ENCODE data around the gene SFXN4.
"Not testable (repeated sequence)": the region's sequence is repeated elsewhere in the genome, so short reads cannot be mapped to it uniquely, and the experiment has no call there.

The SFXN4 gene

DNA sequence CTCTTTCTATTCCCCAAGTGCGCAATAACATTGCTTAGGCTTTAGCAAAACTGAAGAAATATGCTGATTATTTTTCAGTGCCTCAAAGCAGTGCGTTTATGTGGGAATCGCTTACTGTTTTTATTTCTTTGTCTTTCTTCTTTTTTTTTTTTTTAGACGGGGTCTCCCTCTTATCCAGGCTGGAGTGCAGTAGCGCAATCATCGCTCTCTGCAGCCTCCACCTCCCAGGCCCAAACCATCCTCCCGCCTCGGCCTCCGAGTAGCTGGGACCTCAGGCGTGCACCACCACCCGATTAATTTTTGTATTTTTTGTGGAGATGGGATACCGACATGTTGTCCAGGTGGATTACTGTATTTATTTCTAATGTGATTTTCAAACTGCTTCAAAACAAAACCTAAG, 60.4 kb downstream of the SFXN4 start:
- no peak for DNase-seq

DNA sequence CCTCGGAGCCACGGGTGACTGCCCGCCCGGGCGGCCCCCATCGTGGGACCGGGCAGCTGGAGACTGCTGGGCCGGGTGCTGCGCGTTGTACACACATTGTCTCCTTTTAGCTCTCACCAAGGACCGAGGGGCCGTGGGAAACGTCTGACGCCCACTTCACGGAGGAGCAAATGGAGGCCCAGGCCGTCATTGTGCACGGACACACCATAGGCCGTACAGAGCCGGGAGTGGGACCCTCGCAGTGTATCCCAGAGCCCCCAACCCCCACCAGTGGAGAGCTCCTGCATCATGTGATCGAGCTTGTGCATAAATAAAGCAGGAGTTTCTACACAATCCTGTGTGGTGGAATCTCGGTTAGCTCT, 60.9 kb downstream of the SFXN4 start:
- peak; percentile 51 for DNase-seq

DNA sequence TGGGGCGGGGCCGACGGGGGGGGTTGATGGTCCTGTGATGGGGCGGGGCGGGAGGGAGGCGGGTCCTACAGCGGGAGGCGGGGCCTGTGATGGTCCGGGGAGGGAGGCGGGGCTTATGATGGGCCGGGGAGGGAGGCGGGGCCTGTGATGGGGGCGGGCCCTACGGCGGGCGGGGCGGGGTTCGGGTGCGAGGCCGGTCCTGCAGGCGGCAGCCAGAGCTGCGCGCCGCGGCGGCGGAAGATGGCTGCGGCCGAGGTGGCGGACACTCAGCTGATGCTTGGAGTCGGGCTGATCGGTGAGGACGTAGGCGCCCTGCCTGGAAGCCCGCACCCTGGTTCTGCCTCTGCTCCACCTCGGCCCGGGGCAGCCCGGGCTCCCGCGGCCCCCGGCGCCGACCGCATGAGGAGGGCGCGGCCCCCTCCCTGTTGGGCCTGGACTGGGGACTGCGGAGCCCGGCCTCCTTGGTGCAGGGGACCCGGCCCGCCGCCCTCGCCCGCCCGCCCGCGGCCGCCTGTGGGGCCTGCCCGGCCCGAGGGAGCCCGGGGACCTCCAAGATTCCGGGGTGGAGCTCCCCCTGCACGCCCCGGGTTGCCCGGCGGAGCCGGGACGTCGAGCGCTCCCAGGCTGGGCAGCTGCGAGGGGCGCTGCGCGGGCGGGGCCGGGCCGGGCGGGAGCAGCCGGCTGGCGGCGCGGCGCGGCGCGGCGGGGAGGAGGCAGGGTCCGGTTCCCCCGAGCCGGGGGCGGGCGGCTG, 61.4 kb downstream of the SFXN4 start, which contains the start of gene DENND10:
Gene DENND10, plus strand, starts transcription at position 211 of the 751 bp plus-strand sequence. Its CDS starts 30 bp downstream, at position 241.
- DNase-seq: peak; percentile 90

DNA sequence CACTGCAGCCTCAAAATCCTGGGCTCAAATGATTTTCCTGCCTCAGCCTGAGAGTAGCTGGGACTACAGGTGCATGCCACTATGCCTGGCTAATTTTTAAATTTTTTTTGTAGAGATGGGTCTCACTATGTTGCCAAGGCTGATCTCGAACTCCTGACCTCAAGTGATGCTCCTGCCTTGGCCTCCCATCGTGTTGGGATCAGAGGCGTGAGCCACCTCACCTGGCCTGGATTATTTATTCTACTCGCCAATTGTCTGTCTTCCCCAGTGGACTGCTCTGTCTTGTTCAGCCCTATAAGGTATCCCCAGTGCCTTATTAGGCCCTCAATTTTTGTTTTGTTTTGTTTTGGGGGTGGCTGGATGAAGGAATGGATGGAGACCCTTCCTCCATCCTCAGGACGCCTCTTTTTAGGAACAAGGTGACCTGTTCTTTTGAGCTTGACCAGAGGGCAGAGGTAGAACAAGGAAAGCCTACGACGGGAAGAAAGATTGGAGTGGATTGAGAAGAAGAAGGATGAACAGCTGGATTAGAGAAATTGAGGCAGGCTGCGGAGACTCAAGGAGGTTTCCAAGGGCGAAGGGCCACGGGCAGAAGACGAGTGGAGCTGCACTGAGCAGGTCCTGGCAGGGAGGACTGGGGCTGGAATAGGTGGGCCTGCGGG, 62.1 kb downstream of the SFXN4 start:
- DNase-seq: no peak

DNA sequence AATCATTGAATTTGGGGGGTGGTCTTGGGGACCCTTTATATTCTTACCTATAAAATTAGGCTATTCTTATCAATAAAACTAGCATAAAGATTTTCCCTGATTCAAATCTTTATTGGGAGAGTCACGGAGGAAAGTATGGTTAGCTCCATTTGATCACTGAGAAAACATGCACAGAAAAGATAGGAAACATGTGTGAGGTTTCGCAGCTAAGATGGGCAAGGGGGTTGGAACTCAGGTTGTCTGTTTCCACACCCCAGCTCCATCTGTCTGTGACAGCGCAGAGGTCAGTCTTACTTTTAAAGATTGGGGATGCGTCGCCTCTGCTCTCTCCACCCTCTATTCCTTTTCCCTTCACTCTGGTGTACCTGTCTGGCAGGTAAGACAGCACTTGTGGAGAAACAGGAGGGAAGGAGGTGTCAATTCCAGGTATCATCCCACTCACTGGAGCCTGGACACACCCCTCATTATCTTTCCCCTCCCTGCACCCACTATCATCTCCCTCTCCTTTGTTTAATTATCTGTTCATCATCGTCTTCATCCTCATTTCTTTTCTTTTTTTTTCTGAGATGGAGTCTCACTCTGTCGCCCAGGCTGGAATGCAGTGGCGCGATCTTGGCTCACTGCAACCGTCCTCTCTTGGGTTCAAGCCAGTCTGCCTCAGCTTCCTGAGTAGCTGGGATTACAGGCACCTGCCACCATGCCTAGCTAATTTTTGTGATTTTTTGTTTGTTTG, 64.0 kb downstream of the SFXN4 start:
- peak; percentile 57 for DNase-seq

DNA sequence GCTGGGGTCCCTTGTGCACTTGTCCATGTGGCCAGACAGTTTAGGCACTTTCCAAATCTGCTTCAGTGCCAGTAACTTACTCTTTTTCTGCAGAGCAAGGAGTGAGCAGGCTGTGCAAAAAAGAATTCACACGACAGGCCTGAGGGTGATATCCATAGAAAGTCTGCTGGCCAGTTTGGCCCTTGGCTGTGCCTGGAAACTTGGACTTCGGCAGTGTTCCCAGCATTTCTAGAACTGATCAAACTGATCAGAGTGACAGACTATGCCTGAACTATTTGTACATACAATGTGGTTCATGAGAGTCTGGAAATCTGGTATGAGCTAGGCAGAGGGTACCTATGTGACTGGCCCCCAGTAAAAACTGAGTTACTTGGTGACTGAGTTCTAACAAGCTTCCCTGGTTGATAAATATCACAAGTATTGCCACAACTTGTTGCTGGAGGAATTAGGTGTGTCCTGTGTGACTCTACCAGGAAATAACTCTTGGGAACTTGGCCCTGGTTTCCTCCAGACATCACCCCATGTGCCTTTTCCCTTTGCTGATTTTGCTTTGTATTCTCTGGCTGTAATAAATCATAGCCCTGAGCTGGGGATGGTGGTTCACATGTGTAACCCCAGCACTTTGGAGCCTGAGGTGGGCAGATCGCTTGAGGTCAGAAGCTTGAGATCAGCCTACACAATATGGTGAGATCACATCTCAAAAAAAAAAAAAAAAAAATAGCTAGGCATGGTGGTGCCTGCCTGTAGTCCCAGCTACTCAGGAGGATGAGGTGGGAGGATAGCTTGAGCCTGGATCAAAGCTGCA, 64.9 kb downstream of the SFXN4 start:
- DNase-seq: peak; percentile 56

DNA sequence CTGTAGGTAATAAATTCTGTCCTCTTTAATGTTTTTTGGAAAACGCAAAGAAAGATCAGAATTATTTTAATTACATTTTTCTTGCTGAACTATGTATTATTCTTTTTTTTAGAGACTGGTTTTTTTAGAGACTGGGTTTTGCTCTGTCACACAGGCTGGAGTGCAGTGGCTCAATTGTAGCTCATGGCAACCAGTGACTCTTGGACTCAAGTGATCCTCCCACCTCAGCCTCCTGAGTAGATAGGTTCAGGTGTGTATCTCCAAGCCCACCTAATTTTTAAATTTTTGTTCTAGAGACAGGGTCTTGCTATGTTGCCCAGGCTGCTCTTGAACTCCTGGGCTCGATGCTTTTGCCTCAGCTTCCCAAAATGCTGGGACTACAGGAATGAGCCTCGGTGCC, 66.9 kb downstream of the SFXN4 start:
- no peak for DNase-seq

DNA sequence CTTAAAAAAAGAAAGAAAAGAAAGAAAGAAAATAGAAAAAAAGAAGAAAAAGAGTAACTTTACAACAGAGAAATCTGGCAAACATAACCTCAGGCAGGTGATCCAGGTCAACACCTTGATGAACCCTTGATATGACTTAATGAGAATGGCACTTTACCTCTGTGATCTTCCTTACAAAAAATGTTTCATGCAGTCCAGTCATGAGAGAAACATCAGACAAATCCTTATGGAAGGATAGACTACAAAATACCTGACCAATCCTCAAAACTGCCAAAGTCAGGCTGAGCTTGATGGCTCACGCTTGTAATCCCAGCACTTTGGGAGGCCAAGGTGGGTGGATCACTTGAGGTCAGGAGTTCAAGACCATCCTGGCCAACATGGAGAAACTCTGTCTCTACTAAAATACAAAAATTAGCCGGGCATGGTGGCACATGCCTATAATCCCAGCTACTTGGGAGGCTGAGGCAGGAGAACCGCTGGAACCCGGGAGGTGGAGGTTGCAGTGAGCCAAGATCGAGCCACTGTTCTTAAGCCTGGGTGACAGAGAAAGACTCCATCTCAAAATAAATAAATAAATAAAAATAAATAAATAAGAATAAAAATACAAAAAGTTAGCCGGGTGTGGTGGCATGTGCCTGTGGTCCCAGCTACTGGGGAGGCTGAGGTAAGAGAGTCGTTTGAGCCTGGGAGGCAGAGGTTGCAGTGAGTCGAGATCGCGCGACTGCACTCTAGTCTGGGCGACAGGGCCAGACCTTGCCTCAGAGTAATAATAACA, 68.7 kb downstream of the SFXN4 start:
- not testable (repeated sequence) for DNase-seq

DNA sequence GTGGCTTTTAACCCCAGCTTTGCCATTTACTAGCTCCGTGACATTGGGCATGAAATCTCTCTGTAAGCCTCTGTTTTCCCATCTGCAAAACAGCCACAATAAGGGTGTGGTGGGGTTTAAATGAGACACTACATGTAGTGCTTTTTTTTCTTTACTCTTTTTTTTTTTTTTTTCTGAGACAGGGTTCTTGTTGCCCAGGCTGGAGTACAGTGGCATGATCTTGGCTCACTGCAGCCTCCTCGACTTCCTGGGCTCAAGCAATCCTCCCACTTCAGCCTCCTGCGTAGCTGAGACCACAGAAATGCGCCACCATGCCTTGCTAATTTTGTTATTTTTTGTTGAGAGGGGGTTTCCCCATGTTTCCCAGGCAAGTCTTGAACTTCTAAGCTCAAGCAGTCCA, 69.9 kb downstream of the SFXN4 start:
- no peak for DNase-seq

DNA sequence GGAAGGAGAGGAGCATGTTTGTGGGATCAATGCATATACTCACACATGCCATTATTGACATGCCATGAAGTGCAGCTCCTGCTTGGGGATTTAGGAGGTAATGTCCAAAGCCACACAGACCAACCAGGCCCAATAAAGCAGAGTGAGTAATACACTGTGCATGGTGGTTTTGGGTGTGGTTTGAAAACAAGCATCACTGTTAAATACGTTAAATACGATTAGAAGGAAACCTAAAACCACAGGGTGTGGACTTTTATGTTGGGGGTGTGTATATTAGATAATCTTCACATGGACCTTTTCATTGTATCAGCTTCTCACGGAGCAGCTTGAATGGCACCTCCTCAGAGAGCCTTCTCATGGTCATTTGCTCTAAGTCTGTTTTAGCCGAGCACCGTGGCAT, 74.5 kb downstream of the SFXN4 start:
- DNase-seq: peak; percentile 99

Measured in hematopoietic multipotent progenitor cell treated with erythropoietin and hydrocortisone succinate and interleukin-3 and kit ligand, for 4 days (in vitro differentiated cells).